Sciatic nerve (tissue), 2 donors: ENCODE data around the gene HPCAL4. TPM values are rescaled to one million over a fixed set of nuclear protein-coding genes. Genes with fewer than 3 reads are reported as not detected.
A peak's percentile ranks its signal among the peaks of the same experiment; 100 is the strongest.

Experiments
- ATAC-seq: fragments of 200-7000 bp; cut with Tn5 transposase; one replicate; pipeline ENCODE4 v1.9.1; 2020; ENCODE audit warnings: mild to moderate bottlenecking, moderate library complexity
- DNase-seq: peaks from one replicate; pipeline ENCODE4 v3.0.0-alpha.2; 2020; ENCODE audit warnings: low spot score
- intact Hi-C: fragments of 100-400 bp; cut with DNase I; formaldehyde crosslinking; loops from one replicate; pipeline ENCODE4 v1.14.2; 2022
- total RNA-seq: library from RNA; stranded (reverse); fragmentation: NEBNext Ultra II Directional; extraction: Animal tissue kit (Norgen Biotek cat#: 25700); gene quantifications from one replicate; pipeline ENCODE4 v1.2.1, GENCODE V29; 2021
- donor health status: DM: no; HTN: no; CAD: no.
- donor health status: DM: no; HTN: no; CAD: no.

HPCAL4 gene
- total RNA-seq, 1 donor from 2014 or later, result not detected

- intact Hi-C loops, result no loop called here
- ATAC-seq, result peak; percentile 57
- DNase-seq, result peak; percentile 79
These were observed 51.7 kb downstream of the HPCAL4 start, which contains the start of gene HEYL for GRCh38 chr1:39639305-39640130. HEYL (minus strand) TSS chr1:39639643; CDS start chr1:39639625, 18 bp downstream.

GRCh38 chr1:39638965-39639304 is 52.3 kb downstream of the HPCAL4 start:
- ATAC-seq, result no peak
- intact Hi-C loops, result no loop called here
- DNase-seq, result no peak

GRCh38 chr1:39637361-39637760 is 53.9 kb downstream of the HPCAL4 start:
- DNase-seq (no peak), ATAC-seq (no peak)
- intact Hi-C loops, result no loop called here

GRCh38 chr1:39635871-39636210 is 55.4 kb downstream of the HPCAL4 start:
- intact Hi-C loops, result no loop called here
- ATAC-seq (no peak), DNase-seq (no peak)

- intact Hi-C loops, result no loop called here
- ATAC-seq, result peak; percentile 86
- DNase-seq, result no peak
These were observed 55.9 kb downstream of the HPCAL4 start for GRCh38 chr1:39635205-39635870.

GRCh38 chr1:39633422-39633821 is 57.8 kb downstream of the HPCAL4 start:
- ATAC-seq (no peak), DNase-seq (no peak)
- intact Hi-C loops, result no loop called here

- intact Hi-C loops, result no loop called here
- ATAC-seq, result peak; percentile 25
These were observed 58.4 kb downstream of the HPCAL4 start for GRCh38 chr1:39632682-39633417.

GRCh38 chr1:39632323-39632681 is 58.9 kb downstream of the HPCAL4 start:
- no peak for DNase-seq
- no peak for ATAC-seq
- intact Hi-C loops, result no loop called here

More at GRCh38 chr1:39632682-39633417, 58.4 kb downstream of the HPCAL4 start:
- DNase-seq, result peak; percentile 77

- DNase-seq (no peak), ATAC-seq (no peak)
- intact Hi-C loops, result no loop called here
These were observed 59.6 kb downstream of the HPCAL4 start for GRCh38 chr1:39631361-39632322.

GRCh38 chr1:39628807-39629350 is 62.4 kb downstream of the HPCAL4 start:
- ATAC-seq (no peak), DNase-seq (no peak)
- intact Hi-C loops, result no loop called here

Other genes starting within 250 kb of the HPCAL4 start
- 8.3 TPM for gene BMP8A, start 199.8 kb downstream of the HPCAL4 start, total RNA-seq
- 168 TPM for gene PABPC4, start 114.6 kb downstream of the HPCAL4 start, total RNA-seq
- gene HEYL, start 51.8 kb downstream of the HPCAL4 start, total RNA-seq, result 10.6 TPM
- gene NT5C1A, start 19.3 kb downstream of the HPCAL4 start, total RNA-seq, result 1.4 TPM
- 41.5 TPM for gene PPIE, start 47.4 kb upstream of the HPCAL4 start, total RNA-seq
- 8.5 TPM for gene OXCT2, start 79.9 kb upstream of the HPCAL4 start, total RNA-seq
- gene BMP8B, start 97.4 kb upstream of the HPCAL4 start, total RNA-seq, result 40.2 TPM
- gene TRIT1, start 192.1 kb upstream of the HPCAL4 start, total RNA-seq, result 21.6 TPM
- 2.5 TPM for gene MYCL, start 210.5 kb upstream of the HPCAL4 start, total RNA-seq